Choroid plexus epithelial cell (primary cell): ENCODE results near the gene EED.
A peak's percentile ranks its signal among the peaks of the same experiment; 100 is the strongest.
"Not testable (repeated sequence)": the region's sequence is repeated elsewhere in the genome, so short reads cannot be mapped to it uniquely, and the experiment has no call there.

Experiments used
- DNase-seq: peaks from one replicate; pipeline ENCODE4 v3.0.0-alpha.2; 2010; ENCODE audit warnings: low read depth
- H3K4me3 ChIP-seq: 2 replicates; pipeline ENCODE4 v1.5.1; 2011; ENCODE audit warnings: low read depth, mild to moderate bottlenecking, control low read depth, low read length, moderate library complexity
- CTCF ChIP-seq: conservative IDR thresholded peaks from 2 replicates; pipeline ENCODE4 v1.5.1; 2011; ENCODE audit warnings: low read depth, mild to moderate bottlenecking, control low read depth, inconsistent platforms, low read length, moderate library complexity

EED gene

GRCh38 chr11:86218125-86219084 lies 26.1 kb upstream of the EED start:
- peak; percentile 87 for DNase-seq
- peak overlapping the region; percentile 46 for H3K4me3 ChIP-seq
- TF ChIP-seq CTCF = peak; percentile 98

- no peak for DNase-seq
- no peak for TF ChIP-seq CTCF
- no peak overlapping the region for H3K4me3 ChIP-seq
Observed at GRCh38 chr11:86219311-86220193, 25.0 kb upstream of the EED start.

- H3K4me3 ChIP-seq = no peak overlapping the region
- no peak for TF ChIP-seq CTCF
- DNase-seq = no peak
Observed at GRCh38 chr11:86220653-86221052, 23.9 kb upstream of the EED start.

- no peak for DNase-seq
- H3K4me3 ChIP-seq = no peak overlapping the region
- no peak for TF ChIP-seq CTCF
Observed at GRCh38 chr11:86222081-86222480, 22.5 kb upstream of the EED start.

GRCh38 chr11:86224575-86224974 lies 20.0 kb upstream of the EED start:
- H3K4me3 ChIP-seq, DNase-seq: not testable (repeated sequence)

- H3K4me3 ChIP-seq, DNase-seq: not testable (repeated sequence)
Observed at GRCh38 chr11:86225344-86225743, 19.2 kb upstream of the EED start.

- no peak overlapping the region for H3K4me3 ChIP-seq
- no peak for TF ChIP-seq CTCF
- DNase-seq = no peak
Observed at GRCh38 chr11:86228269-86229038, 16.1 kb upstream of the EED start.

- DNase-seq = not testable (repeated sequence)
Observed at GRCh38 chr11:86229039-86229330, 15.6 kb upstream of the EED start.

More at GRCh38 chr11:86229039-86229330, 15.6 kb upstream of the EED start:
- not testable (repeated sequence) for H3K4me3 ChIP-seq
